Activated CD4-positive, alpha-beta T cell treated with anti-CD3 and anti-CD28 coated beads for 4 hours (primary cell): Measurements from ENCODE around the gene TMEM213.
"Not testable (repeated sequence)": the region's sequence is repeated elsewhere in the genome, so short reads cannot be mapped to it uniquely, and the experiment has no call there.

ENCODE experiments used
- DNase-seq, 2 donors: peaks; one replicate each; pipeline ENCODE4 v3.0.0-alpha.2; 2020

Gene TMEM213, protein sequence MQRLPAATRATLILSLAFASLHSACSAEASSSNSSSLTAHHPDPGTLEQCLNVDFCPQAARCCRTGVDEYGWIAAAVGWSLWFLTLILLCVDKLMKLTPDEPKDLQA

DNA sequence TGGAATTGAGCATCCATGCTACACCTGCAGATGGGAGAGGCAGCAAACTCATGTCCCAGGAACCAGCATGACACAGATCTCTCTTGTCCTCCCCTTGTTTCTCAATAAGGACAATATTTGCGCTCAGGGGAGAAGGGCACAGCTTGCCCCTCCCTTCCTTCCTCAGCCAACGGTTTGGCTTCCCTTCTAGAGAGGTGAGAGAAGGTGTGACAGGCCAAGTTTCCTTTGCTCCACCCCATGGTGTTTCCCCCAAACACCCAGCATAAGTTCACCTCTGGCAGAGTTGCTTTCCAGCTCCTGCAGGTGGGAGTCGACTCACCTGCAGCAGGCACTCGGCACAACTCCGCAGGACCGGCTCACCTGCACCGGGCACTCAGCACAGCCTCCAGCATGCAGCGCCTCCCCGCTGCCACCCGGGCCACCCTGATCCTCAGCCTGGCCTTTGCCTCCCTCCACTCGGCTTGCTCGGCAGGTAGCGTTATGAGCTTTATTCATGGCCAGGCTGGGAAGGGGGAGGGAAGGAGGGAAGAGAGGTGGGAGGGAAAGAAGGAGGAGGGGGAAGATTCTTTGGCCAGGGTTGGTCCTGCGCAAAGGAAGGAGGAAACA lies at the start of gene TMEM213, which contains the start of gene ATP6V0A4:
TMEM213 (plus strand) TSS at position 280 of the 606 bp plus-strand sequence; CDS start at position 391, 111 bp downstream.
ATP6V0A4 (minus strand) TSS at position 482 of the 606 bp plus-strand sequence. CDS start 26,949 bp downstream, outside the sequence.
- no peak for DNase-seq

GRCh38 chr7:138748666-138749065 lies 49.1 kb upstream of the TMEM213 start:
- no peak for DNase-seq

GRCh38 chr7:138749960-138750359 lies 47.8 kb upstream of the TMEM213 start:
- DNase-seq, result no peak

DNA sequence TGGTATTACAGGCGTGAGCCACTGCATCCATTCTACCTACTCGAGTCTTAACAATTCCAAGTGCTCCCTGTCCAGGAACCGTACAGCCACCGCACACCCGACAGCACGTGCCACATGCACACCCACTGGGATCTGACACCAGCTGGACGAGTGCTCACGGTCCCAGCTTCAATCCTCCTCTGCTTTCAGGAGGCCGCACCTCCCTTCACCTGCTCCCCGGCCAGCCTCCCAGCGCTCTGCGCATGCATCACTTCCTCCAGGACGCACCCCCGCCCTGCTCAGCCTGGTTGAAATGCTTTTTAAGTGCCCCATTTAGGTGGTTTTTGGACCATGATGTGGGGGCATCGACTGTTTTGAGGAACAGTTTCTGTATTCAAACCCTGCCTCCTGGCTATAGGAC lies 47.3 kb upstream of the TMEM213 start:
- no peak for DNase-seq

DNA sequence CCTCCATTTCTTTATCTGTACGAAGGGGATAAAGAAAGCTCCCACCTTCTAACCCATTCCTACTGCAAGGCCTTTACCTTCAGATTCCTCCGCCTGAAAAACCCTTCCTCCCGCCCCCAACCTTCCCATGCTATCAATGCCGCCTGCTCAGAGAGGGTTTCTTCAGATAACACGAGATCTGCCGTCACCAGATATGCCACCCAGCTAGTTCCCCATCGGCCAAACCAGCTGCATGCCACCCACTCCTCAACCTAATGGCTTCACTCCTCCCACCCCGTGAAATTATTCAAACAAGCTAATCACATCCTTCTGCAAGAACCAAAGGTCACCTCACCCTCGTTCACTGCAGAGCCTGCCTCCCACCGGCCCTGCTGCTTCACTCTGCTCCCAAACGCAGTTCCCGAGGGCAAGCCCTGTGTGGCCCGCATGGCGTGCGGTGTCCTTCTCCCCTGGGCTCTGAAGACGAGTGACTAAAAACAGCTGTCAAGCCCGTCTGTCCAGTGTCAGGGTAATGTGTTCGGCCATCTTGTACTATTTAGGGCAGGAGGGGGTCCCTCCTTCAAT lies 46.8 kb upstream of the TMEM213 start:
- DNase-seq, result no peak

GRCh38 chr7:138752518-138753149 lies 45.2 kb upstream of the TMEM213 start:
- DNase-seq, result peak; percentile 93 to 94

- no peak for DNase-seq
Measured at GRCh38 chr7:138753150-138753518, 44.7 kb upstream of the TMEM213 start.

- peak in 1 of 2 donors; percentile 16 for DNase-seq
Measured at GRCh38 chr7:138753610-138754009, 44.2 kb upstream of the TMEM213 start.

DNA sequence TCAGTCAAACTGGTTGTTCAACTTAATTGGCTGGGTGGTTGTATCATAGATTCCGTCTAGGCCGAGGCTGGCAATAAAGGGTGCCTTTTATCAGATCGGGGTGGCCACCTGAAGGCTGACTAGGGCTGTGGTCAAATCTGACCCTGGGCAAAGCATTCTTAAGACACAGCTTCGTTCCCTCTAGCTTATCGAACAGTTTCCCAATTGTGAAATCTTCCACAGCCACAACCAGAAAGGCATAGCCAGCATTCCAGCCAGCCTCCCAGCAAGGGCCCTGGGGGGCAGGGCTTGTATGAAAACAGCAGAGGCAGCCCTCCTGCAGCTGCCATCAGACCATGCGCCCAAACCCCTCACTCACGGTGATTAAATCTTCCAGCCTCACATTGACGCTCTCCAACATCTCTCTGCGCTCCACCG lies 42.5 kb upstream of the TMEM213 start:
- DNase-seq, result no peak

DNA sequence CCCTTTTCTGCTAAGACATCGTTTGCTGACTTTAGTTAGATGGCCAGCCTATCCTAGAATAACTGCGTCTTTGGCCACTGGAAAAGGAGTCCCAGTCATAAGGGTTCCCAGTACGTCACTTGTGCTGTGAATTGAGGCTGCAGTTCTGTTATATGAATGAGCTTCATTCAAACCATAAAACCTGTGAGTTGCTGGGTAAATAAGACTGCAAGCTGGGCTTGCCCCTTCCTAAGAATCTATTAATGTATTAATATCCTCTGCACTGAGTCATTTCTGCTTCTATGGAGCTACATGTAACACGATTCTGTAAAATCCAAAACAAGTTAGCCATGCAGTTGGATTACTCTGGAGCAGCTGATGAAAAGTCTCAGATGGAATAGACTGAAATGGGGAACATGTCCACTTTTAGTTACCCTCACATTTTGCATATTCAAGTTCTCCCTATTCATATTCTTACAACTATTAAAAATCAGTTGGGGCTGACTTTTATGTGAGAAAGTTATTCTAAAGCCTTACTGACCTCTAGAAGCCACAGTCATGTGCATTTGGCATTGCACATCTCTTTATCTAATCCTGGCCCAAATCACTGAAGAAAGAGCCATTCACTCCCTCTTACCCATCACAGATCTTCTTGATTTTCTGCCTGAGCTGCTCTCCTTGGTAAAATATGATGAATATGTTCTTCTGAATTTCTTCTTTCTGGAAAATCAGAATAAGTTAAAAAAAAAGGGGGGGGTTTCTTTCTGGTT lies 41.8 kb upstream of the TMEM213 start:
- no peak for DNase-seq

- no peak for DNase-seq
Measured at GRCh38 chr7:138756591-138757242, 41.1 kb upstream of the TMEM213 start.

DNA sequence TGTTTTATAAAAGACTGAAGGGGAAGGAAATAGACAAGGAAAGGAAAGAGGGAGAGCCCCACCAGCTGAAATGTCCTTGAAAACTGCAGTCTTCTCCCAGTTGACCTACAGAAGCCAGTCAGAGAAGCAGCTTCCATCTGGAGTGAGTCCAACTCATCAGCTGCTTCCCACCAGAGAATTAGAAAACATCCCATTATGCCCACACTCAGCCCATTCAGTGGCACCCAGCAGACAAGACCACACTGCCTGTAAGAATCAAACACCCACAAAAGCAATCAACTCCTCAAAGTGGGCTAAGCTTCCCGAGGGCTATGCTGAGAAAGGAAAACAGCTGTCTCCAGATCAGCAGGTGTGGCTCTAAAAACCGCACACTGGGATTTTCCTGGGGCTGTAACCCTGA lies 29.6 kb upstream of the TMEM213 start:
- DNase-seq, result no peak

DNA sequence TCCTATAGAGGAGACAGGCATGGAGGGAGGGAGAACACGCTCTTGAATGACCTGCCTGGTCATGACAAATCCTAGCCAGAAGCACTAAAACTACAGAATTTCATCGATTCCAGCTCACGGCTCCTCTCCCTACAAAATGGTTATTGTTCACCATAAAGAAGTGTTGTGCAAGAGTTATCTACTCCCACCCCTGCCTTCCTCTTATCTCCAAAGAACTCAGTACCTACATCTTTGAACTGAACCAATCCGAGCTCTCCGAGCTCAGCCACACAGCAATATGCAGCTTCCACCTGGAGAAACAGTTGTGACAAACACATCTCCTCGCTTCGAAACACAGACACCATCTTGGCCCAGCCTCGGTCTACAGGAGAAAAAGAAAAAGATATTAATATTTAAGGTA lies 26.9 kb upstream of the TMEM213 start:
- no peak for DNase-seq

DNA sequence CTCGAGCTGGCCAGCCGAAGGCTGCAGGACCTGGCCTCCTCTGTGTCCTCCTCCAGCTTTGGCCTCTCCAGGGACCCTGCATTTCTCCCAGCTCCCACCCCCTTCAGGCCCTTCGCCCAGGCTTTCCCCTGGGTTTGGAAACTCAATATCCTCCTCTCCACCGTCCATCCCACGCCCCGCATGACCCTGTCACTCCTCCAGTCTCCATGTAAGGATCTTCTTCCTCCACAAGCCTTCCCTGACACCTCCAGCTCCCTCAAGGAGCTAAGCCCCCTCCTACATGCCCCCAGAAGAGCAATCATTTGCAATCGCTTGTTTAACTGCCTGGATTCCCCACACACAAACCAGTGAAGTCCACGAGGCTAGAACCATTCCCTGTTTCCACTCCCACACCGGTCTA lies 24.6 kb upstream of the TMEM213 start:
- no peak for DNase-seq

GRCh38 chr7:138773817-138774216 lies 24.0 kb upstream of the TMEM213 start:
- no peak for DNase-seq

- no peak for DNase-seq
Measured at GRCh38 chr7:138776166-138776833, 21.5 kb upstream of the TMEM213 start.

DNA sequence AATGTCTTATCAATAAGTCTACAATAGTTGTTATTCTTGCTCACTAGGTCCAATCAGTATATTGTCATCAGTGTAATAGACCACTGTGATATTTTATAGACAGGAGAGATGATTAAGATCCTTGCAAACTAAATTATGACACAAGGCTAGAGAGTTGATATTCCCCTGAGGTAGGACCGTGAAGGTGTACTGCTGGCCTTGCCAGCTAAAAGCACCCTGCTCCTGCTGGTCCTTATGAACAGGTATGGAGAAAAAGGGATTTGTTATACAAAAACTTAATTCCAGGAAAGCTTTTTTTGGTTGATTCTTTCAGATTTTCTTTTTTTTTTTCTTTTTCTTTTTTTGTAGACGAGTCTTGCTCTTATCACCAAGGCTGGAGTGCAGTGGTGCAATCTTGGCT lies 16.8 kb upstream of the TMEM213 start:
- no peak for DNase-seq

GRCh38 chr7:138784692-138785091 lies 13.1 kb upstream of the TMEM213 start:
- DNase-seq, result no peak

DNA sequence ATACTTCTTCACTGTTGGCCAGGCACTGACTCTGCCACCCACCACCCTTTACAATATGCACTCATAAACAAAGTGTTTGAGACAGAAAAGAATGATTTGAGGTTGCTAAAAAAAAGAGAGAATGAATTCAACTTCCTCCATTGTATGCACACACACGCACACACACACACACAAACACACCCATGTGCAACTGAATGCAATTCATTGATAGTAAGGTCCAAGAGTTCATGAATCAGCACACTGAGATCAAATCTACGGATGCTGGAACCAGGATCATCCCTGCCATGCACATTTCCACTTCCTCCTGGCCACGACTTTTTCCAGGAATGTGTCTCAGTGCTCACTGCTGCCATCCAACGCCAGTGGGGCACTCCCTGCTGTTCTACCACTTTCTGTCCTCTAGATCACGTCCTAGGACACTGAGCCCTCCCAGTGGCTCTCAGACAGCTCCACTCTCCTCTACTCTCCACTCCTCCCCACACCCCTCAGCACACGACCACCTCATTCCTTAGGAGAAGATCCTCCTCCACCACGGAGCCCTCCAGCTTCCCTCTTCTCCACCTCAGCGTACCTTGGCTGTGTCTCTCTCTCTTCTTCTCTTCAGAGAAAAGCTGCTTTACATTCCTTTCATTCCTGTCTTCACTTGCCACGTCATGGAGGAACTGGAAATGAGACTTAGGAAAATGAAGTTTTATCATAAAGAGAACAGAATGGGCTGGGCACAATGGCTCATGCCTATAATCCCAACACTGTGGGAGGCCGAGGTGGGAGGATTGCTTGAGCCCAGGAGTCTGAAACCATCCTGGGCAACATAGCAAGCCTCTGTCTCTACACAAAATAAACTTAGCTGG lies 12.0 kb upstream of the TMEM213 start:
- DNase-seq, result no peak

- DNase-seq, result no peak
Measured at GRCh38 chr7:138796038-138796615, 1.7 kb upstream of the TMEM213 start.

DNA sequence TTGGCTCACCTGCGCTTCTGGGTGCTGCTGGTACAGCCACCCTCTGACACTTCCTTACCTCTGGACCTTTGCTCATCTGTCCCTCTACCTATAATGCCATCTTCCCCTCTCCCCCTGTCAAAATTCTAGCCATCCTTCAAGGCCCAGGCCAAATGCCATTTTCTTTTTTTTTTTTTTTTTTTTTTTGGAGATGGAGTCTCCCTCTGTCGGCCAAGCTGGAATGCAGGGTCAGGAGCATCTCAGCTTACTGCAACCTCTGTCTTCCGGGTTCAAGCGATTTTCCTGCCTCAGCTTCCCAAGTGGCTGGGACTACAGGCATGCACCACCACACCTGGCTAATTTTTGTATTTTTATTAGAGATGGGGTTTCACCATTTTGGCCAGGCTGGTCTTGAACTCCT lies 748 bp upstream of the TMEM213 start:
- DNase-seq, result not testable (repeated sequence)
